Measurements from ENCODE around the gene PTCH1.

PTCH1 gene

DNA sequence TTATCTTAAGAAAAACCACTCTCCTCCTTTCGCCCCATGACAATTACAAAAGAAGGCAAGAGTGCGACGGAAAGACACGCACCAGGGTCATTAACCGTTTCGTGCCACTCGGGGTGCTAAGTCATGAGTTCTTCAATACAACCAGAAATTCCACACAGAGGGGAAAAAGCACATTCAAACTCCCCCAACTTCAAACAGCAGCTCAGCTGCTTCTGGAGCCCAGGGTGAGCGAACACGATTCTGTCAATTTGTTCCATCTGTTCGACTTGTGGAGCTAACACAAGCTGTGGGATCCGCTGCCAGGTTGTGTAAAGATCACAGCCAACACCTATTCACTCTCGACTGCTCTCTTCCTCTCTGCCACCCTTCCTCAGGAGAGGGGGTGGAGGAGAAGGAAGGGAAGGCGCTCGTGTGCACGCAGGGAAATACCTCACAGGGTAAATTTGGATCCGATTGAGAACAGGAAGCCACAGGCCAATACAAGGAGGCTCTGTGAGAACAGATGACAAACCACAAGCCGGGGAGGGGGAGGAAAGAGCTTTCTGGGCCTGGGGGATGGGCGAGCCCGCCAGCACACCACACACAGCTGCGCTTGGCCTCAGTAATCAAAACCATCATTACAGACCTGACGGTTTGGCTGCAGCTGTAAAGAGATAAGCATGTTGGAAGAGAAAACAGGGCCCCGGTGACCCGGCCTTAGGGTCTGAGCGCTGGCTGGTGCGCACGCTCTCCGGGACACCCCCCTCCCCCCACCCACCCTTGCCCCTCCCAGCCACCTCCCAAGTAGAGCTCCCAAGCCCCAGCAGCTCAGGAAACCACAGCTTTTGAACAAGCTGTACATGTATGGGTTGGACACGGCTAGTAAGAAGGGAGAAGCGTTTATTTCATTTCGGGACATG is 54.3 kb downstream of the PTCH1 start:
- DNase-seq = peak; percentile 58

DNA sequence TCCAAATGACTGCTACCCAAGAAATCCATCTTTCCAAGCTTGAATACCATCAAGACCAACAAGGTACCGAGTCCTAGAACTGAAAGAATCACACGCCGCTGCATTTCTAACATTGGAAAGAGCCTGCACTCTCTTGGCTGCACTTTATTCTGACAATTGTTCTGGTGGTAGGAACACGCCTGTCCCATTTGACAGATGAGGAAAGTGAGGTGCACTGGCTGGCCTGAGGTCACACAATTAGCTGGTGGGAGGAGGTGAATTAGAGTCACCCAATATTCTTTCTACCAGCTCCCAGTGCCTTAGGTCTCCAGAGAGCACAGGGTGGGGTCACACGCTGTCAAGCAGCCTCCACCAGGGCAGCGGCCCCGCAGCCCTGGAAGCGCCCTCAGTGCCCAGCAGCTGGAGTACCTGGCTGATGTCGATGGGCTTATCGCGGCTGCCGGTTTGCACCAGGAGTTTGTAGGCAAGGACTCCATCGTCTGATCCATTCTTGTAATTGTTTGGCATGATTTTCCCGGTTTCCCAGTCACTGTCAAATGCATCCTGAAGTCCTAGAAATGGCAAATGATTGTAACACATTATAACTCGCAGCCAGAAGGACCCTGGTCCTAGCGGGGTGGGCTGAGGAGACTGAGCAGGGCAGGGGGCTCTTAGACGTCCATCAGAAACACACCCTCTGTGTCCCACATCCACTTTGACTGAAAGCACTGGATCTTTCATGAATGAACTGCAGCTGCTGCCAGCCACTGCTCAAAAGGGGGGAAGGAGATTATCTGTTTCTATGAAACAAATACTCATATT is 55.1 kb downstream of the PTCH1 start:
- DNase-seq = no peak

DNA sequence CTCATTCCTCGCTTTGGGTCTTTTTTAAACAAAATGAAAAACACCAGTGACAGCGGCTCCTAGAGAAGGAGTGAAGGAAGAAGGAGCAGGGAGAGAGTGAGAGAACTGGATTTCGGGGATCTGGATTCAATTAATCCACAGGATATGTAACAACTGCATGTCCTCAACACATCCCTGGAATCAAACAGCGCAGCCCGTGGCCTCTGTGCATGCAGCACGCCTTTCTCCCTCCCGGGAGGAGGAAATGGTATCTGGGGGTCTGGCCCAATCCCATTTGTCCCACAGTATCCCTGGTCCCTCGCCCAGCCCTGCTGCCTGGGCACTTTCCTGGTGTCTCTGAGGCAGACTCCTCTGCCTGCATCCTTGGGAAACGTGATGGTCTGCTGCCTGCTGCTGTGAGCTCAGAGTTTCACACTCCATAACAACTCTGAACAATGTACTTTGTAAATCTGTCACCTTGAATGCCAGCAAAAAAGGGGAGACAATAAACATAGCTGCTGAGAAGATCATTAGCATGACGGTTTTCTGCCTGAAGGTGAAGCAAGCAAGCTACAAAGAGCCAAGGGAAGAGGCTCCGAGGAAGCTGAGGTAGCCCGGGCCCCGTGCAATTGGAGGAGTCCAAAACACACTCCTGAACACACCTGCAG is 56.1 kb downstream of the PTCH1 start:
- no peak for DNase-seq

DNA sequence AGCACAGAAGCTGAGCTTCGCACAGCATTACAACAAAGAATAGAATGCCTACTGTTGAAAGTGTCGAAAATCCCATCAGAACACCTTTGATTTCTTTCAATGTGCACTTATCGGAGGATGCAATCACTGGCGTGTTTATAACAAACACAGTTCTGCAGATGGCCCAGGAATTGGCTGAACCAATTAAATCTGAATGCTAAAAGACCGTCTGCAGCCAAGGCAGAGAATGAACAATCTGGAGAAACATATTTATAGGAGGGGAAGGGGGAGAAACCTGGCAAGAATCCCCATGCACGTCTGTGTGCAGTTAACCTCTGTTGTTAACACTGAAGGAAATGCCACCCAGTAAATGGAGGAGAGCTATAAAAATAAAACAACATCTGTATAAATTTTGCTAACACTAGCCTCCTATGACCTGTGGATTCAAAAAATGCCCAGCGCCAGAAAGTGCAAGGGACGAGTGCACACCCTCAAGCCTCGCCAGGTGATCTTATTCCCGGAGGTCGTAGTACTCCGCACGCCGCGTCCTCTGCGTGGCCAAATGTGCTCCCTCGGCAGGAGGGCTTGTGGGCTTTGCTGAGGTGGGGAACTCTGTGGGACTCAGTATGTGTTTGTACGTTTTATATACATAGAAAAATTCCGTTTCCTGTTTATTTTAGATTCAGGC is 56.8 kb downstream of the PTCH1 start:
- no peak for DNase-seq

DNA sequence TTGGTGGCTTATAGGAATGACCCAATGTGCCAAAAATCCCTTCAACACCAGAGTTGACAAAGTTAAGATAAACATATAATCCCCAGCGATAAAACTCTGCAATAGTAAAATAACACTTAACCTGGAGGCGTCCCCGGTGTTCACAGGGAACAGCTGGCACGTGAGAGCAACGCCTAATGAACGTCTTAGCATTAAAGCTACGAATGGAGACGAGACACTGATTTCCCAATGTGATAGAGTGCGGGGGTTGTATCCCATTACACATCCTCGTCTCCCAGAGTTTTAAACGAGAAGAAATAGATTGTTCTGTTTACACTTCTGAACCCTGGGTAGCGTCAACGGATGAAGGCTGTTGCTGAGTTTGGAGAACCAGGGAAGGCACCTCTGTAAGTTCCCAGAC is 57.6 kb downstream of the PTCH1 start:
- no peak for DNase-seq

DNA sequence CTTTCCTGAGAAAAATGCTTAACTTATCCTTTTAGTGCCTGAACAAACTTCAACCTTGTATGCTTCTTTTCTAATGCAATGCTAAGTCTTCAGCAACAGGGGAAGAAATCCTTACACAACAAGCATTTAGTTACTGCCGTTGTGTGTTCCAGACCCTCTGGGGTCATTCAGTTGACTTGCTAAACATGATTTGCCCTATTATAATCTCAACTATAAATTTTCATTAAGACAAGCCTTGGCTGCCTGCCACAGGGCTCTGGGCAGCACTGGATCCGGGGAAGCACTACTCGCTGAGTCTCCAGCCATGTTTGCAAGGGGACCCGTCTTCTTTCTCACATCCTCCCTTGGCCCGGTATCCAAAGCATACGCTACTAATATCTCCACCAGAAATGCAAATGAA is 58.1 kb downstream of the PTCH1 start:
- no peak for DNase-seq

DNA sequence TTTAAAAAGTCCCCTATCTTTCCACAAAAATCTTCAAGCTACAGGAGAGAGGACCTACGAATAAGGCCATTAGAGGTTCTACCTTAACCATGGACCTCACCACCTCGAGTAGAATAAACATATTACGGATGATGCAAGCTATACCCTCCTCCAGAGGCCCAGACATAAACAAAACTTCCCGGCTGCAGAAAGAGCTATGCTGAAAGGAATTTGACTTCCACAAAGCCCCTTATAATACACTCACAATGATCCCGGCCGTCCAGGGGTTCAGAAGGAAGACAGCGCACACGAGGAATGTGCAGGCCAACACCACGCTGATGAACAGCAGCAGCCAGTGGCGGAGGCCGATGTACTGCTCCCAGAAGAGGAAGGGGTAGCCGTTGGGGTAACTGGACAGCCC is 59.0 kb downstream of the PTCH1 start:
- DNase-seq = no peak

DNA sequence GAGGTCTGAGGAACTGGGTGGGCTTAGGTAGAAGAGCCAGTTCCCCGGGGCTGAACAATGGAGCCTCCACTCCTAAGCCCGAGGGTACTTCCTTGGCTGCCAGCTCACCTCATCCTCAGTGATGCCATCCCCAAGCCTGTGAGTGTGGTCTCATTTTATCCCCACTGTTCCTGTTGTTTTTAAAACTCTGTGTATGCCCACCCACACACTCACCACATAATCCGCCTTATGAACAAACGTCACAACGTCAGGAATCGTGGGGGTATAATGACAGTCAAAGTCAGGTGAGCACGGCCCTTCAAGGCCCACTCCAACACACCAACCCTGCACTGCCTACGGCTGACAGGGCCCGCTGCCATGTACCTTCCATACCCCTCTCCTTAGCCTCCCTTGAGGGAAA is 61.1 kb downstream of the PTCH1 start:
- DNase-seq = no peak

DNA sequence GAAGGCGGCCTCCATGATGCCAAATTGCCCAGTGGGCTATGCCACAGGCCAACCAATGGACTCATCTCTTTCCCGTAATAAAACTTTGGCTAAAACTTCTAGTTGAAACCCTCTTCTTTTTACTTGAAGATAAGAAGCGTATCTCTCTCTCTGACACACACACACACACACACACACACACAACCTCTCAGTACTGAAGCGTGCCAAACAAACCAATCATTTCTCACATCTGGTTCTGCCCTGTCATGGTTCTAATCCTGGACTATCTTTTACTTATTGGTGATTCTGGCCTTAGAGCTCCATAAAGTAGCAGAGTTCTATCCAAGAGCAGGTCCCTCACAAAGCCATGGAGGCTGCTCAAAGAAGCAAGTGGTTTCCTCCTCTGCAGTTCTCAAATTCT is 64.6 kb downstream of the PTCH1 start:
- DNase-seq = no peak

DNA sequence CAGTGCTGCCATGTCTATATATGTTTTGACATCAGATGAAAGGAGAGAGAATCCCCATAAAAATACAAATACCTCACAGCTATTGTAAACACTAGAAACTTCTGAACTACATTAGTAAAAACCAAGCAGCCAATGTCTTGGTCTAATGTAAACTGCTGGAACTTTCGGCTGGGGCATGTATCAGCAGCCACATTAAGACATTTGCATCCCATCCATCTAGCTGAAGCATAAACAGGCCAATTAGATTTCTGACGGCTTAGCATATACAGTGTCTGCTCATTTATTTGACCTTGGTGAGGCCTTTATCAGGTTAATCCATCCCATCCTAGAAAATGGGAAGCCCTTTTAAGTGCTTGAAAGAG is 65.7 kb downstream of the PTCH1 start:
- DNase-seq = no peak

DNA sequence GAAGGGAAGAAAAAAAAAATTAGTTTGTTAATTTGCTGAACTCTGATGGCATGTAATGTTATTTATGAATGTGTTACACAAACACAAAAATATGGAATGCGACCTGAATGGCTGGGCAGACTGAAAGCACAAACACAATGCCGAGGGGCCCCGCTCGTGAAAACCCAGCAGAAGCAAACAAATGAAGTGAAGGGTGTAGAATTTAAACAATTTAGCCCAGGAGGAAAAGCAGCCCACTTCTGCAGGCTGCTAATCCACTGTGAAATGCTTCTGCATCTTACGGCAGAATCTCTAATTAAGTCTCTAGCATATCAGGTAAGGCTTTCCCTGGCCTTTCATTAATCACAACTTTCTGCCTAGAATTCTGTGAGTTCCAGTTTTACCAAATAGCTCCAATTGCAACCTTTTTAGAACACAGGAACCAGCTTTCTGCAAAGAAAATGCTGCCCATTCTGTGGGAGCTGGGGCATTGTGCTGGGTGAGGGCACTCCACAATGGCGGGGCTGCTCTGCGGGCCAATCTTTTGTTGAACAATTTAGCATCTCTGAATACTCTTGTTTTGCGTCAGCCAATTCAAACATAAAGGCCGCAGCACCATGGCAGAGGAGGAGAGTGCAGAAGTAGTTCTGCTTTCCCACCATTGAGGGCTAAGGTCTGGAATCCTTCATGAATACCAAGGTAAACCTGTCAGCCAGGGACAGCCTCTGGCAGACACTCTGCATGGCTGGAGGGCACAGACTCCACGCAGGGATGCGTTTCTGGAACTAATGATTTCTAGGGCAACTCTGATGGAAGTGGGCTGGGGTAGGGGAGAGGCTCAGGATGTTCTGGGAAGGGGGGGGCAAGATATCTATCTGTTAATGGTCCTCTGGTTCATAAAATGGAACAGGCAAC is 66.4 kb downstream of the PTCH1 start:
- no peak for DNase-seq

DNA sequence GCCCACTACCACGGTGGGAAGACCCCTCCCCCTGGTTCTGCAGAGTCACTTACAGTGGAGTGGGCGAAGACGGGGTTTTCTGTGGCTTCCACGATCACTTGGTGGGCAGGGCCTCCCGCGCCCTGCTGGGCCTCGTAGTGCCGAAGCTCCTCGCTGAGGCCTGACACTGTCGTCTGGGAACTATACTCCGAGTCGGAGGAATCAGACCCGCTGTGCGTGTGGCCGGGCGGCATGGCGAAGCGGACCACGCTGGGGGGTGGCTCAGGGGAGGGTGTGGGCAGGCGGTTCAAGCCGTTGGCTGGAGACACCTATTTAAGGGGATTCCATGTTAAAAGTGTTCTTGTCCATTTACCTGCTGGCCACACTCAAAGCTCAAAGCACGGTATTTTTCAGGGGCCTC is 67.8 kb downstream of the PTCH1 start:
- DNase-seq = no peak

DNA sequence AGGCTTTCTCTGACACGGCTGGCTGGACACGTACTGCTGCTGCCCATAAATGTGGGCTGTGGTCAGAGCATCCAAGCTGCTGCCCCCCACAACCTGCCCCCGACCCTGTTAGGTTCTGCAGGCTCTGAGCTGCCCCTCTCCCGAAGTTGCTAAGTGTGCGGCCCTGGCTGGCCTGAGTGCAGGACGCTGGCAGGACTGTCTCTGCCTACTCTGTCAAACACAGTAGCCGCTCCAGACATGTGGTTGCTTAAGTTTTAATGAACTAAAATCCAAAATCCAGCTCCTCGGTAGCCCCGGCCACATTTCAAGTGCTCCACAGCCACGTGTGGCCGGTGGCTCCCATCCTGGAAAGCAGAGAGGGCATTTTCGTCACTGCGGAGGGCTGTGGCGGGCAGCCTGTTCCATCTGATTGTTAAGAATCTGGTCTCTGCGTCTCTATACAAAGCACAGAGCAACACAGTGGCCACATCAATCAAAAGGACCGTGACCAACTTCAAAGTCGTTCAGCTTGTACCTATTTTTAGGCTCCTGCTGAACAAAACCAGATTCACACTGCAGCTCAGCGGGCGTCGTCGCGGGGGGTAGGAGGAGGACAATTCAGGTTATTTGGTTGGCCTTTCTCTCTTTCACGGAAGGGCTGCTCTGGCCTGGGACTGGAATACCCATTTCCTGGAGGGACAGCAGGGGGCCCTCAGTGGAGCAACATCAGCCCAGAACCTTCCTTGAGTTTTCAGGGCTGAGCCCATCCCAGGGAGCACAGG is 68.9 kb downstream of the PTCH1 start:
- DNase-seq = no peak

DNA sequence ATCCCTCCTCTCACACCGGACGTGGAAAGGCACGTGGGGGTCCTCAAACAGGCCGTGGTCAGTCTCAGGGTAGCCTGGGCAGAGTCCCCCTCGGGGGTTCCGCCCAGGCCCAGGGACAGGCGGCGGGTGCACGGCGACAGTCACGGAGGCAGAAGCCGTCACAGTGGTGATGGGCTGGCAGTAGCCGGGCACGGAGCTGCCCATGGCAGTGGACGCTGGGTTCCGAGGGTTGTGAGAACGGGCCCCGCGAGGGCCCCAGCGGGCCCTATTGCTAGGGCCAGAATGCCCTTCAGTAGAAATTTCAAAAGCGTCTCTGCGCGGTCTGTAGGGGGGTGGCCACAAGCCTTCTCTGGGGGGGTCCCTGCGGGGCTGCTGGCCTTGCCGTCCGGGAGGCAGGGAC is 69.8 kb downstream of the PTCH1 start:
- DNase-seq = no peak

DNA sequence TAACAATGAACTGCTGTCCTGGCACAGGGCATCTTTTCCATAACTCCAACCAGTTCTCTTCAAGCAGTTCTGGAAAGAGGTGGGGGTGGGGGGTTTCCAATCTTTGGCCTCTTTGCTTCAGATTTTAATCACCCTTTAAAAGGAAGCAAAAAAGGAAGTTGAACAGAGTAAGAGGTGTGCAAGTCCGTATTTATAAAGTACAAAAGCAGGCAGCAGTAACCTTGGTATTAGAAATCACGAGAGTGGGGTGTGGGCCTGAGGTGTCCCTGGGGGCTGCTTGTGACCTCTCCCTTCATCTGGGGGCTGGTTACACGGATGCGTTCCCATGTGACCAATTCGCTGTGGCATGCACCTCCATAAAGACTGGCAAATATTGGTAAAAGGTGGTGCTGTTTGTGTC is 70.5 kb downstream of the PTCH1 start:
- DNase-seq = no peak

DNA sequence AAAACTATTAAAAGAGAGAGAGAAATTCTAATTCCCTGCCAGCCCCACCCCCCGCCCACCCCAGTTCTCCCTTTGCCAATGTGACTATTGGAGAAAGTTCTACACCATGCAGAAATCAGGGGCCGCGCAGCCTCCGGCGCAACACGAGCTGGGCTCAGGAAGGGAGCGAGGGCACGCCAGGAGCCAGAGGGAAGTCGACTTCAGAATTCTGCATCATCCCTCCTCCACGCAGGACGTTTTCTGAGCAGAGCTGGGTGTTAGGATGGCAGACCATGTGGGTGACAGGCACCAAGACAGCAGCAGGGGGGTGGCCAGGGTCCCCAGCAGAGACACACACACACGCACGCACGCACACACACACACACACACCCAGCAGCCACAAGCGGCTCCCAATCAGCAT is 72.6 kb downstream of the PTCH1 start:
- DNase-seq = no peak

DNA sequence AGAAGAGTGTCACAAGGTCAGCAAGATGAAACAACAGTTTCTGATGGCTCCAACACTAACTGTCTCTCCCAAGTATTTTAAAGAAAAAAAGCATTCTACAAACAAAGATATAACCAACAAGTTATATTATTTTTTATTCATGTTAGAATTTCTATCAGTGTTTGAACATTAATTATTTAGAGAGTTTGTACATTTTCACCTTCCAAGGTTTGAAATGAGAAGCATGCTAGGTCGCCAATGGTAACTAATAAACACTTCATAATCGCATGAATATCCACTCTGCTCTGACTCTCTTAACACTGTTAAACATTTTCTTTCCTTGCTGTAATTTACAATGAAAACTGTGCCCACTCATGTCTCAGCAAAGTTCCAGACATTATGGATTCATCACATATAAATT is 73.5 kb downstream of the PTCH1 start:
- DNase-seq = no peak

DNA sequence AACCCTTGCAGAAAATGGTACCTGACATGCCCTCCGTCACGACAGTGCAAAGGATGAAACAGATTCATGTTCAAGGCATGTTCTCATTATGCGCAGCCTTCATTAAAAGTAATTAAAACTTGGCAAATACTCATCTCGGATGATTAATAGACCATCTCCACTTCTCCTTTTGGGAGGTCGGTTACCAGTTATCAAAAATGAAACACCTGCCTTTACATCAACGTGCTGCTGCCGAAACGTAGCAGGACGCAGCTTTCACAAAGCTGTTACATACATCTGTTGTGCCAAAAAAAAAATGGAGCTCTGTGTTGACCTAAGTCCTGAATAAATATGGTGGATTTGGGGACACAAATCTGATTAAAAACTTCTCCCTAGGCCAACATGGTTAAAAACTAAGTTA is 75.7 kb downstream of the PTCH1 start:
- no peak for DNase-seq

DNA sequence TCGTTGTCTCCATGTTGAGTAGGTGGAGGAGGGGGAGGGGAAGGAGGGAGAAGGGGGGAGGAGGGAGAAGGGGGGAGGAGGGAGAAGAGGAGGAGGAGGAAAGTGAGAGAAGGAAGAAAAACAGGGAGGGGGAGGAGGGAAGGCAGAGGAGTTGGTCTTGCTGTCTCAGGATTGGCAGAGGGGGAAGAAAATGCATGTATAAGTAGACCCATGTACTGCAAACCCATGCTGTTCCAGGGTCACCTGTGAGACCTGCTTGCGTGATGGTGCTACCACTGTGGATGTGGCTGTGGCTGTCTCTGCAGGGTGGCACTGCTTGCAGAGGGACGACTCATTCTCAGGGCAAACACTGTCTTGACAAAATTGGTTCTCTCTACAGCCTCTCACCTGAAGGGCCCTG is 76.3 kb downstream of the PTCH1 start:
- DNase-seq = no peak

DNA sequence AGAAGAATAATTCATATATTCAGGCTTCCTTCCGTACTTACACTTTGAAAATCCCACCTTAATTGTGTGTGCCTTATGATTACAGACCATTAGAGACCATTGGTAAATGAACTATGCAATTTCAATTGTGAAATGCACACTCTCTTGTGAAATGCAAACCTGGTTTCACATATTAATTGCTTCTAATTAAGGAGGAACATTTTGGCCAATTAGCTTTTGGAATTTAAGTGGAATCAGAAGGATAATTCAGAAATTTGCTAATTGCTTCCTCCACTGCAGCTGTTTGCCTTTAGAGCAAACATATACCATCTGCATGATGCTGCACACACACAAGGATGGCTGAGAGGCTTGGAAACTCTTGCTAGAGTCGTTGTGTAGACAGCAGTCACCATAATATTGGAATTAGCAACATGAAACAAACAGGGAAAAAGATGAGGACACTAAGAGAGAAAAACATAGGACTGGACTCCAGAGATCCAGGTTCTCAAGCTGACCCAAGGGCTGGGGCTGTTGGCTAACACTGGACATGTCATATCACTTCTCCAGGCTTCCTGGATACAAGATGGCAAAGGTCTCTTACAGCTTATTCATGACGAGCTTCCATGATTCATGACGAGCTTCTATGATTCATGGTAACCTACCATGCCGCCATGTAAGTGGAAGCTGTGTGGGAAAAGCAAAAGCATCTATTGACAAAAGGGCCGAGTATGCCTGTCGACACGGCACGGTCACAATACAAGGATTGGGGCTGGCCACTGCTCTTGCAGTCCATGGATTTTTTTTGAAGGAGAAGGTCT is 78.0 kb downstream of the PTCH1 start:
- no peak for DNase-seq

DNA sequence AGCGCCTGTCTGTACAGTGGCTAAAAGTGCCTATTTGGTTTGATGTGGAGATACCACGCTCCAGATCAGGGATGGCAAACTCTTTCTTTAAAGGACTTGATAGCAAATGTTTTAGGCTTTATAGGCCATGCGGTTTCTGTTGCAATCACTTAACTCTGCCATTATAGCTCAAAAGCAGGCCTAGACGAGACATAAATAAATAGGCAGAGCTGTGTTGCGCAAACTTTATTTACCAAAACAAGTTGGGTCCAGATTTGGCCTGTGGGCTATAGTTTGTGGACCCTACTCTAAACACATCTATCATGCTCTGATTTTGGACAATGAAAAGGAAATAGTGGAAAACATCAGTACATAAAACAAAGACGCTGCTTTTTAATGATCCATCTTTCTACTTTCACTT is 79.2 kb downstream of the PTCH1 start:
- DNase-seq = no peak
